Epithelial cell of esophagus (primary cell): ENCODE results near the gene EXOSC6.
"Not testable (repeated sequence)": the region's sequence is repeated elsewhere in the genome, so short reads cannot be mapped to it uniquely, and the experiment has no call there.

Experiments
- DNase-seq: peaks from one replicate; pipeline ENCODE4 v3.0.0; 2010; ENCODE audit warnings: low read depth
- H3K4me3 ChIP-seq: 2 replicates; pipeline ENCODE4 v1.5.1; 2011; ENCODE audit warnings: mild to moderate bottlenecking, low read length, control low read depth

EXOSC6 gene

DNA sequence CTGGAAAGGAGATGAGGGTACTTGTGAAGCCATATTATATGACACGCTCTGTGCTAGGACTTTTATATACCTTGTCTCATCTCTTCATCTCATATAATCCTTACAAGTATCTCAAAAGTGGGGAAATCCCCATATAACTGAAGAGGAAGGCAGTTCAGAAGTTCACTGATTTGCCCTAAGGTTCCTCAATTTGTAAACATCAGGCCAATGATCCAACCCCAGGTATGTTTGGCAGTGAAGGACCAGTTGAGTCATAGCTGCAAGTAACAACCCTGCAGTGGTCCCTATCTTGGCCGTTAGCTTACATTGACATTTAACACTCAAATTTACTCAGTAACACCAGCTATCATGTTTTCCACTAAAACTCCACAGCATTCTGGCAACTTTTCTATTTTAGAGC is 33.2 kb downstream of the EXOSC6 start:
- not testable (repeated sequence) for H3K4me3 ChIP-seq
- peak; percentile 16 for DNase-seq

DNA sequence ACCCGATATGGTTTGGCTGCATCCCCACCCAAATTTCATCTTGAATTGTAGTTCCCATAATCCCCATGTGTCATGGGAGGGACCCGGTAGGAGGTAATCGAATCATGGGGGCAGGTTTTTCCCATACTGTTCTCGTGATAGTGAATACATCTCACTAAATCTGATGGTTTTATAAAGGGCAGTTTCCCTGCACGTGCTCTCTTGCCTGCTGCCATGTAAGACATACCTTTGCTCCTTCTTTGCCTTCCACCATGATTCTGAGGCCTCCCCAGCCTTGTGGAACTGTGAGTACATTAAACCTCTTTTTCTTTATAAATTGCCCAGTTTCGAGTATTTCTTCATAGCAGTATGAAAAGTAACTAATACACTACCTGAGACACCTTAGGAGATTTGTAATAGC is 45.4 kb downstream of the EXOSC6 start:
- DNase-seq, H3K4me3 ChIP-seq: not testable (repeated sequence)

DNA sequence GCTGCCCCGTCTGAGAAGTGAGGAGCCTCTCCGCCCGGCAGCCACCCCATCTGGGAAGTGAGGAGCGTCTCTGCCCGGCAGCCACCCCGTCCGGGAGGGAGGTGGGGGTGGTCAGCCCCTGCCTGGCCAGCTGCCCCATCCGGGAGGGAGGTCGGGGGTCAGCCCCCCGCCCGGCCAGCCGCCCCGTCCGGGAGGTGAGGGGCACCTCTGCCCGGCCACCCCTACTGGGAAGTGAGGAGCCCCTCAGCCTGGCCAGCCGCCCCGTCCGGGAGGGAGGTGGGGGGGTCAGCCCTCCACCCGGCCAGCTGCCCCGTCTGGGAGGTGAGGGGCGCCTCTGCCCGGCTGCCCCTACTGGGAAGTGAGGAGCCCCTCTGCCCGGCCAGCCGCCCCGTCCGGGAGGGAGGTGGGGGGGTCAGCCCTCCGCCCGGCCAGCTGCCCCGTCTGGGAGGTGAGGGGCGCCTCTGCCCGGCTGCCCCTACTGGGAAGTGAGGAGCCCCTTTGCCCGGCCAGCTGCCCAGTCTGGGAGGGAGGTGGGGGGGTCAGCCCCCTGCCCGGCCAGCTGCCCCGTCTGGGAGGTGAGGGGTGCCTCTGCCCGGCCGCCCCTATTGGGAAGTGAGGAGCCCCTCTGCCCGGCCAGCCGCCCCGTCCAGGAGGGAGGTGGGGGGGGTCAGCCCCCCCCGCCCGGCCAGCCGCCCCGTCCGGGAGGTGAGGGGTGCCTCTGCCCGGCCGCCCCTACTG is 46.9 kb downstream of the EXOSC6 start:
- not testable (repeated sequence) for DNase-seq, H3K4me3 ChIP-seq

DNA sequence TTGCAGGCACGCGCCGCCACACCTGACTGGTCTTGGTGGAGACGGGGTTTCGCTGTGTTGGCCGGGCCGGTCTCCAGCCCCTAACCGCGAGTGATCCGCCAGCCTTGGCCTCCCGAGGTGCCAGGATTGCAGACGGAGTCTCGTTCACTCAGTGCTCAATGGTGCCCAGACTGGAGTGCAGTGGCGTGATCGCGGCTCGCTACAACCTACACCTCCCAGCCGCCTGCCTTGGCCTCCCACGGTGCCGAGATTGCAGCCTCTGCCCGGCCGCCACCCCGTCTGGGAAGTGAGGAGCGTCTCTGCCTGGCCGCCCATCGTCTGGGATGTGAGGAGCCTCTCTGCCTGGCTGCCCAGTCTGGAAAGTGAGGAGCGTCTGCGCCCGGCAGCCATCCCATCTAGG is 47.7 kb downstream of the EXOSC6 start:
- not testable (repeated sequence) for DNase-seq, H3K4me3 ChIP-seq

DNA sequence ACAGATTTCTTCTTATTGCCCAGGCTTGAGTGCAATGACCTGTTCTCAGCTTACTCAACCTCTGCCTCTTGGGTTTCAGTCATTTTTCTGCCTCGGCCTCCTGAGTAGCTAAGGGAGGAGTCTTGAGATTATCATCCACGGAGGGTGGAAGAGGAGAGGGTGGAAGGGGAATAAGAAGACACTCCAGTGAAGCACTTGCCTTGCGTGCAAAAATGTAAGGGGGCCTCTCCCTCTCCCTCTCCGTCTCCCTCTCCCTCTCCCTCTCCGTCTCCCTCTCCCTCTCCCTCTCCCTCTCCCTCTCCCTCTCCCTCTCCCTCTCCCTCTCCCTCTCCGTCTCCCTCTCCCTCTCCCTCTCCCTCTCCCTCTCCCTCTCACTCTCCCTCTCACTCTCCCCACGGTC is 48.2 kb downstream of the EXOSC6 start:
- DNase-seq, H3K4me3 ChIP-seq: not testable (repeated sequence)

DNA sequence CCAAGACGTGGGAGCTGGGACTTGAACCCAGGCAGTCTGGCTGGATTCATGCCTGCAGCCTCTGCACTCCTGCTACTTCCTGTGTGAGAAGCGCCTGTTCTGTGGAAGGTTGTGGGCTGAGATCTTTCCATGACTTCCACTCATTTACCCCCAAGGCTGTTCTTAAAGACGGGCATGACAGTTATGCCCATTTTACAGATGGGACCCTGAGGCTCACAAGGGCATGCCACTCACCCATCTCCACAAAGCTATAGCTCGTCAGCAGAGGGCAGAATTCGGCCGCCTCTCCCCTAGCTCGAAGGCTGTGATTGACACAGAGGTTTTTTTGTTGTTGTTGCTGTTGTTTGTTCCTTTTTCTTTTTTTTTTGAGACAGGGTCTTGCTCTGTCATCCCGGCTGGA is 51.7 kb downstream of the EXOSC6 start:
- not testable (repeated sequence) for DNase-seq, H3K4me3 ChIP-seq

DNA sequence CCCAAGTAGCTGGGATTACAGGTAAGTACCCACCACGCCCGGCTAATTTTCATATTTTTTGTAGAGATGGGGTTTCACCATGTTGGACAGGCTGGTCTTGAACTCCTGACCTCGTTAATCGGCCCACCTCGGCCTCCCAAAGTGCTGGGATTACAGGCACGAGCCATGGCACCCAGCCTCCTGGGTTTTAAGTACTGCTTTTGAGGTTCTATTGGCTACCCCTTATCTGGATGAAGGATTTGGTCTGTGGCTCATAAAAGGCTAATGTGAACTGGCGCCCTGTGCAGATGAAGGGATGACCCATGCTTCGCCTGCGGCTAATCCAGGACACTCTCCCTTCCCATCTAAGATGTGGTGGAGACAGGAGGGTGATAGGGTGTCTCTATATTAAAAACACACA is 52.6 kb downstream of the EXOSC6 start:
- not testable (repeated sequence) for DNase-seq, H3K4me3 ChIP-seq

DNA sequence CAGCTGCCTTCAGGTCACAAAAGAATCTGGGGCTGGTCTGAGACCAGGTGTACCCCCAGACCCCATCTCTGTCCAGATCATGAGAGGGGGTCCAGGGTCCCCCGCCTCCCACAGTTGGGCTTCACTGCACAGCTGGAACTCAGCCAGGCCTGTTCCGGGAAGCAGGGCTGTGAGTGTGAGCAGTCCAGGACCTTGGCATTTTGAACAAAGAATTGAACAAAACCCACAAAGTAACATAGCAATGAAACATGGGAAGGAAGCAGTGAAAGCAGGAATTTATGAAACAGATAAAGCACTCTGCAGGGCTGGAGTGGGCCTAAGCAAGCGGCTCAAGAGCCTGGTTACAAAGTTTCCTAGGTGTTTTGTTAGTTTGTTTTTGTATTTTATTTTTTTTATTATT is 53.1 kb downstream of the EXOSC6 start:
- not testable (repeated sequence) for H3K4me3 ChIP-seq, DNase-seq

DNA sequence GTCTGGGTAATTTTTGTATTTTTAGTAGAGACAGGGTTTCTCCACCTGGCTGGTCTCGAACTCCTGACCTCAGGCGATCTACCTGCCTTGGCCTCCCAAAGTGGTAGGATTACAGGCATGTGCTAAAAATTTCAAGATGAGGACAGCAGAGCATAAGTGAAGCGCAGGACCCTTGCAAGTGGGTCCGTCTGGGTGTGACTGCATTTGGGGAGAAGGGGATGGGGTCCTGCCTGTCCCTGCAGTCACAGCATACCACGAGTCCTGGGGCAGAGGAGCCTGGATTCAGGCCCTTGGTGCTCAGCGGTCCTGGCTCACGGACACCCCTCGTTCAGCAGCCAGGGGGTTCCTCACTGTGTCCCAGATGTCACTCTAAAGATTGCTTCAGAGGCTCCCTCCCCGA is 53.5 kb downstream of the EXOSC6 start:
- H3K4me3 ChIP-seq, DNase-seq: not testable (repeated sequence)

DNA sequence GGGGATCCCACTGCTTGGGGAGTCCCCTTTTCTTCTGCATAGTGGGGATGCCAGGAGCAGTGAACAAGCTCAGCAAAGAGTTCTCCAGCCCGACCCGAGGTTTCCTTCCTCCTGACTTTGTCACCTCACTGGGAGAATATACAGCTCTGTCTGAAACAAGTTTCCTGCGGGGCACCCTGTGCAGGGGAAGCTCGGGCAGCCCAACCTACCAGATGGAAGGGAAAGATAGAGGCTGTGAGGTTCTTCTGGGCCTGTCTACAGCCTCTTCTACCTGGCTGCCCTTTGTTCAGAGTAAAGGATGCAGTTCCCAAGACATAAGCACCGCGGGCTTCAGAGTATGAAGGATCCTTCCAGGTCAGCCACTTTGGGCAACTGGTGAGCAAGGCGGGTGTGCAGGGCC is 54.1 kb downstream of the EXOSC6 start:
- not testable (repeated sequence) for H3K4me3 ChIP-seq, DNase-seq
